Measurements from ENCODE around the gene BIRC2.

The BIRC2 gene

GRCh38 chr11:102390667-102391465 lies 43.9 kb downstream of the BIRC2 start (continued):
- TF ChIP-seq ZNF473 (tag by site-specific recombination; IDR thresholded peaks at IDR 0.05) = no peak
- TF ChIP-seq ZBTB21 (tag by site-specific recombination; IDR thresholded peaks at IDR 0.05) = no peak
- TF ChIP-seq ZNF2 (tag by site-specific recombination; IDR thresholded peaks at IDR 0.05) = peak; percentile 73
- no peak for TF ChIP-seq PRDM6 (tag by site-specific recombination; IDR thresholded peaks at IDR 0.05)
- no peak for TF ChIP-seq ZSCAN30 (tag by site-specific recombination; IDR thresholded peaks at IDR 0.05)
- TF ChIP-seq ZNF426 (tag by site-specific recombination; IDR thresholded peaks at IDR 0.05) = no peak
- TF ChIP-seq REST (tag by site-specific recombination; IDR thresholded peaks at IDR 0.05) = peak; percentile 54; the same call in 1 of the 2 replicates
- TF ChIP-seq ZNF121 (tag by site-specific recombination; IDR thresholded peaks at IDR 0.05) = no peak
- no peak for TF ChIP-seq ZBTB1 (tag by site-specific recombination; IDR thresholded peaks at IDR 0.05)
- no peak for TF ChIP-seq ZNF777 (tag by site-specific recombination; IDR thresholded peaks at IDR 0.05; ENCODE audit: borderline replicate concordance)
- TF ChIP-seq CTCF (tag by site-specific recombination; IDR thresholded peaks at IDR 0.05) = peak; percentile 50
- TF ChIP-seq ZNF629 (tag by site-specific recombination; IDR thresholded peaks at IDR 0.05) = no peak
- TF ChIP-seq GLI2 (tag by site-specific recombination; IDR thresholded peaks at IDR 0.05; ENCODE audit: borderline replicate concordance, low read depth) = no peak
- no peak for TF ChIP-seq ZNF354C (tag by site-specific recombination; IDR thresholded peaks at IDR 0.05; ENCODE audit: borderline replicate concordance, low read depth)
- TF ChIP-seq ZEB2 (tag by site-specific recombination; IDR thresholded peaks at IDR 0.05) = no peak
- TF ChIP-seq PATZ1 (tag by site-specific recombination; IDR thresholded peaks at IDR 0.05) = no peak
